Activated CD4-positive, alpha-beta T cell treated with anti-CD3 and anti-CD28 coated beads, Interleukin-2, amount 10 ng/mL, durations not matched to agents 7 days and 5 days (primary cell): ENCODE data around the gene EXOSC1. TPM values are rescaled to one million over a fixed set of nuclear protein-coding genes. Genes with fewer than 3 reads are reported as not detected.
A peak's percentile ranks its signal among the peaks of the same experiment; 100 is the strongest.
"Not testable (repeated sequence)": the region's sequence is repeated elsewhere in the genome, so short reads cannot be mapped to it uniquely, and the experiment has no call there.

Source experiments
- CTCF ChIA-PET: fragments of 350-600 bp; sonication (Branson Sonifier 250); formaldehyde crosslinking; loops from one replicate; lab custom pipeline; 2021; ENCODE audit warnings: antibody characterized with exemption; lab: Charles Lee
- POLR2A ChIA-PET: fragments of 350-600 bp; sonication (Branson Sonifier 250); formaldehyde crosslinking; loops from one replicate; lab custom pipeline; 2021; ENCODE audit warnings: antibody characterized with exemption; lab: Charles Lee
- DNase-seq: peaks from one replicate; pipeline ENCODE4 v3.0.0-alpha.2; 2020
- H3K27ac Mint-ChIP-seq: one replicate; pipeline ENCODE4 v1.8.0; 2021; ENCODE audit warnings: mild to moderate bottlenecking, moderate library complexity, mixed read lengths
- H3K27me3 Mint-ChIP-seq: one replicate; pipeline ENCODE4 v1.8.0; 2021; ENCODE audit warnings: mixed read lengths
- H3K36me3 Mint-ChIP-seq: one replicate; pipeline ENCODE4 v1.8.0; 2021; ENCODE audit warnings: low read depth, mixed read lengths
- H3K4me1 Mint-ChIP-seq: one replicate; pipeline ENCODE4 v1.8.0; 2021; ENCODE audit warnings: mixed read lengths
- H3K4me3 Mint-ChIP-seq: one replicate; pipeline ENCODE4 v1.8.0; 2021; ENCODE audit warnings: mild to moderate bottlenecking, moderate library complexity, mixed read lengths
- H3K9me3 Mint-ChIP-seq: one replicate; pipeline ENCODE4 v1.8.0; 2021; ENCODE audit warnings: mixed read lengths
- total RNA-seq, 2 experiments: library from RNA; stranded (reverse); gene quantifications; one replicate each; pipeline ENCODE4 v1.2.3, GENCODE V29; 2021

Gene EXOSC1, protein sequence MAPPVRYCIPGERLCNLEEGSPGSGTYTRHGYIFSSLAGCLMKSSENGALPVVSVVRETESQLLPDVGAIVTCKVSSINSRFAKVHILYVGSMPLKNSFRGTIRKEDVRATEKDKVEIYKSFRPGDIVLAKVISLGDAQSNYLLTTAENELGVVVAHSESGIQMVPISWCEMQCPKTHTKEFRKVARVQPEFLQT
- total RNA-seq: 10 to 100 TPM; 45.5 to 50.0 TPM

DNA sequence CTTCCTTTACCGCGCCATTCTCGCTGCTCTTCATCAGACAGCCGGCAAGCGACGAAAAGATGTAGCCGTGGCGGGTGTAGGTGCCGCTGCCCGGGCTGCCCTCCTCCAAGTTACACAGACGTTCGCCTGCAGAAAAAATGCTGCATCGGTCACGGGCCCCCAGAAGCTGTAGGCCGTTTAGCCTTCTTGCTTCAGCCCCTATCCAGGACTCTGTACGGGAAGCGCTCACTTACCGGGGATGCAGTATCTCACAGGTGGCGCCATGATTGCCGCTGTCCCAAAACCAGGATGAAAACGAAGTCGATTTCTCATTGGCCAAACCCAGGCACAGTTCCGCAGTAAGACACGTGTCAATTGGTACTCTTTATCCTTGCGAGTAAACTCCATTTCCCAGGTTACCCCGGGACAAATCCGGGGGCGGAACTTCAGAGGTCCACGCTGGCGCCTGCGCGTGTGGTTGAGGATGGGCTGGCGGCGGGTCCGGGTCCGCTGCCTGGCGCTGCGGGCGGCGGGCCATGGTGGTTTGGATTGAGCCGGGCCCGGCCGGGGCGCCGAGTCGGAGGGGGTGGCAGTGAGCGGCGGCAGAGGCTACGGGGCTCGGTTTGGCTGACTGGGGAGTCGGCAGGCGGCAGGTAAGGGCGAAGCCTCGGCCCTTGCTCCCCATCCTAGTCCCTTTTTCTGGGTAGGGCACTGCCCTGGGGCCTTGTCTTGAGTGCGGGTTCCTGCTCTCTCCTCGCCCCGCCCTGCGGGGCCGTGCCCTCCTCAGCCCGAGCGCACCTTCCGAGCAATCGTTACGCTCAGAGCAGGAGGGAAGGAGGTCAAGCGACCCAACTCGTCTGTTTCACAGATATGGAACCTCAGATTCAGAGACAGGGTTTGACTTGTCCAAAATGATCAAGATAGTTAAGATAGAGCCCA is at the start of gene EXOSC1, which contains the start of gene ZDHHC16:
Gene EXOSC1 (minus strand): TSS at position 285 of the 918 bp plus-strand sequence. CDS start 21 bp downstream, at position 264.
Gene ZDHHC16 (plus strand): TSS at position 454 of the 918 bp plus-strand sequence. CDS start 5,501 bp downstream, outside the sequence.
- peak within 1 kb of the TSS; percentile 89 for H3K4me3 Mint-ChIP-seq
- POLR2A ChIA-PET: no interaction called here
- peaks cover 49% of the 10 kb centered on the region for H3K4me1 Mint-ChIP-seq
- no peaks in the 10 kb centered on the region for H3K27me3 Mint-ChIP-seq
- CTCF ChIA-PET: interaction anchor here (1.0 to 3.3 kb wide), 5 partner anchors 10 to 45 kb away, joined by 3 to 9 read pairs (median 4); partner anchors contain the start of gene RRP12
- H3K36me3 Mint-ChIP-seq: peaks cover 24% of the 10 kb centered on the region
- peak; percentile 95 for DNase-seq
- no peaks in the 10 kb centered on the region for H3K9me3 Mint-ChIP-seq
- H3K27ac Mint-ChIP-seq: peak within 1 kb of the TSS; percentile 83

DNA sequence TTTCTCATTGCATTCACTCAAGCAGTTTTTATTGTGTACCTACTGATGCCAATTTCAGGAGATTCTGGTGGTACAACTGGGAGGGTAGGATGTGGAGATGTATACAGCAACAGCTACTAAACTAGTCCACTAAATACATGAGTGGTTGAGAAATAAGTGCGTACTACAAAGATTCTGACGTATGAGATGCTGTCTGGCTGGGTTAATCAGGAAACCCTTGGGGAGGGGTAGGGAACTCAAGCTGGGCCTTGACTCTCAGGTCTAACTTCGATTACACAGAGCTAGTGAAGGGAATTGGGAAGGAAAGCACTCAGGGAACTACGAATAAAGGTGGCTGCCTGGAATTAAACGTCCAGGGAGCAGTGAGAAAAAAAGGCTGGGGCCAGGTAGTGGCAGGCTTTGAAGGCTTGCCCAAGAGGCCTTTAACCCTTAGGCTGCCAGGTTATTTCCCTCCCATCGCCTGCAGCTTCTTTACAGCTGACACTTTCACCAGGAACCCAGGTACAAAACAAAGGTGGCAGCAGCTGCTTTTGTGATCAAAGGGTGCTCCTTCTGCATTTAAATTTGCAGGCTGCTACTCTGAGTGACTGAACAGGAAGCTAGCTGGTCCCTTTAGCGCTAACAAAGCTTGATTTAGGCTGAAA is 49.2 kb upstream of the EXOSC1 start:
- DNase-seq: peak; percentile 14
- Mint-ChIP-seq H3K27me3 (peaks cover 5% of the 10 kb centered on the region), H3K4me1 (peaks cover 49% of the 10 kb centered on the region), H3K27ac (peak overlapping the region; percentile 68), H3K9me3 (no peaks in the 10 kb centered on the region), H3K4me3 (peak overlapping the region; percentile 12), H3K36me3 (peaks cover 9% of the 10 kb centered on the region)
- ChIA-PET POLR2A (no interaction called here), CTCF (interaction anchor here (1.1 kb wide), 1 partner anchor 170 kb away, joined by 5 read pairs; no protein-coding TSS in a partner anchor)

DNA sequence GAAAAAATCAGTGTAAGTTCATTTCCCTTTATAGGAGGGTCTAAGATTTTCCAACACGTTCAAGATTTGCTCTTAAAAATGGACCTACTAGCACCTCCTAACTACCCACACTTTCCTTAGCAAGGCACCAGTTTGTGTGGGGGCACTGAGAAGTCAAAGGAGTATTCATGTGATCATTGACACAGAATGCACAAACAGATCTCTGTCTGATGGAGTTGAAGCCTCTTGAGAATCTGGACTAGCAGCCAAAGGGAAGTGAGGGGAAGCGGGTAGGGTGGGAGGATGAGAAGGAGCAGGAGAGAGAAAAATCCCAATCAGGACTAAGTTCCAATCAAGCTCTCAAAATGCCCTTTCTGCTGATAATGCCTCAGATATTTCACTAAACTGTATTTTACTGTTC is 48.3 kb upstream of the EXOSC1 start:
- H3K27me3 Mint-ChIP-seq: no peaks in the 10 kb centered on the region
- no peak overlapping the region for H3K4me3 Mint-ChIP-seq
- H3K4me1 Mint-ChIP-seq: peaks cover 46% of the 10 kb centered on the region
- ChIA-PET POLR2A (no interaction called here), CTCF (interaction anchor here (1.1 kb wide), 1 partner anchor 171 kb away, joined by 5 read pairs; no protein-coding TSS in a partner anchor)
- no peak overlapping the region for H3K27ac Mint-ChIP-seq
- H3K36me3 Mint-ChIP-seq: peaks cover 9% of the 10 kb centered on the region
- no peaks in the 10 kb centered on the region for H3K9me3 Mint-ChIP-seq
- no peak for DNase-seq

DNA sequence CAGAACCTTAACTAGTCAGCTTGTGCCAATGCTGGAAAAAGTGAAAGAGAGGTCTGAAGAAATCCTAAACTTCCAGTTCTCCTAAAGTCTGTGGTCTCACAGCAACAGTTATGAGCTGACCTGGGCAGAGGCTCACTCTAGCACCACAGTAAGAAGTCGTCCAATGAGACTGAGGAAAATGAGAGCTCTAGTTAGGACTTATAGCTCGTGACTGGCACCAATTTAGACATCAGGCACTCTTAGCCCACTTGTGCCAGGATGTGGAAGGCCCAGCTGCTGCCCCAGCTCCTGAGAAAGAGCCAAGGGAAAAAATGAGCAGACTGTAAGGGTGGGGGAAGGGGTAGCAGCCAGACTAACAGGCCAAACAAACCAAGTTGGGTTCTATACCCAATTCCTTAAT is 44.8 kb upstream of the EXOSC1 start:
- H3K36me3 Mint-ChIP-seq: peaks cover 9% of the 10 kb centered on the region
- ChIA-PET CTCF (interaction anchor here (1.0 to 1.8 kb wide), 2 partner anchors 13 to 25 kb away, joined by 3 to 5 read pairs; no protein-coding TSS in a partner anchor), POLR2A (no interaction called here)
- no peak for DNase-seq
- H3K27ac Mint-ChIP-seq: no peak overlapping the region
- no peaks in the 10 kb centered on the region for H3K9me3 Mint-ChIP-seq
- H3K4me1 Mint-ChIP-seq: peaks cover 24% of the 10 kb centered on the region
- H3K4me3 Mint-ChIP-seq: no peak overlapping the region
- no peaks in the 10 kb centered on the region for H3K27me3 Mint-ChIP-seq

DNA sequence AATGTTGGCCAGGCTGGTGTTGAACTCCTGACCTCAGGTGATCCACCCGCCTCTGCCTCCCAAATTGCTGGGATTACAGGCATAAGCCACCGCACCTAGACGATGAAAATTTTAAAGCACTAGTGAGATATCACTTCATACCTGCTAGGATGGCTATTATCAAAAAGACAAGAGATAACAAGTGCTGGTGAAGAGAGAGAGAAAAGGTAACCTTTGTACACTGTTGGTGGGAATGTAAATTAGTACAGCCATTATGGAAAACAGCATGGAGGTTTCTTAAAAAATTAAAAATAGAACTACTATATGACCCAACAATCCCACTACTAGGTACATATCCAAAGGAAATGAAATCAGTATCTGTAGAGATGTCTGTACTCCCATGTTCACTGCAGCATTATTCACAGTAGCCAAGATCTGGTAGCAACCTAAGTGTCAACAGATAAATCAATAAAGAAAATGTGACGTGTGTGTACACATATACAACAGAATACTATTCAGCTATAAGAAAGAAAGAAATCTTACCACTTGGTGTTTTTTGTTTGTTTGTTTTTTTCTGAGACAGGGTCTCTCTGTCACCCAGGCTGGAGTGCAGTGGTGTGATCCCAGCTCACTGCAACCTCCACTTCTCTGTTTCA is 40.0 kb upstream of the EXOSC1 start:
- no peak overlapping the region for H3K27ac Mint-ChIP-seq
- CTCF ChIA-PET: interaction anchor here (0.8 kb wide), 1 partner anchor 13 kb away, joined by 3 read pairs; the partner anchor contains the start of gene UBTD1
- H3K36me3 Mint-ChIP-seq: peaks cover 6% of the 10 kb centered on the region
- no peaks in the 10 kb centered on the region for H3K27me3 Mint-ChIP-seq
- H3K4me1 Mint-ChIP-seq: peaks cover 4% of the 10 kb centered on the region
- POLR2A ChIA-PET: no interaction called here
- no peaks in the 10 kb centered on the region for H3K9me3 Mint-ChIP-seq
- DNase-seq: no peak
- H3K4me3 Mint-ChIP-seq: no peak overlapping the region

DNA sequence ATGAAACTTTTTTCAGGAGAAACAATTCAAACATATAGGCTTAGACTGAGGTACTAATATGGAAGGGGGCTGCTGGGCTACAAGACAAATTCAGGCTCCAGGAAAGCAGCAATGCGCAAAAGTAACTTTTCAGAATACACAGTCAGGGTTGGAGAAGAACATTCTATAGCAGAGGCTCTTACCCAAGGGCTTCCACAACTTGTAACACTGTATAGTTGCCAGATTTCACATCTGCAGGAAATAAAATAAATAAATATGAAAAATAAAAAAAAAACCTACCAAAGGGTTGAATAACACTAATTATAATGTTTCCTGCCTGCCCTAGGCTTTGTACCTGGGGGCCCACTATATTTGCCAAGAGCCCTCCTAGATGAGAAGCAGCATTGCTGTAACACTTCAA is 38.1 kb upstream of the EXOSC1 start:
- Mint-ChIP-seq H3K4me1 (no peaks in the 10 kb centered on the region), H3K36me3 (peaks cover 18% of the 10 kb centered on the region), H3K4me3 (no peak overlapping the region), H3K9me3 (no peaks in the 10 kb centered on the region), H3K27me3 (no peaks in the 10 kb centered on the region), H3K27ac (no peak overlapping the region)
- no peak for DNase-seq
- ChIA-PET CTCF (interaction anchor here (1.3 kb wide), 1 partner anchor 20 kb away, joined by 3 read pairs; no protein-coding TSS in a partner anchor), POLR2A (no interaction called here)

DNA sequence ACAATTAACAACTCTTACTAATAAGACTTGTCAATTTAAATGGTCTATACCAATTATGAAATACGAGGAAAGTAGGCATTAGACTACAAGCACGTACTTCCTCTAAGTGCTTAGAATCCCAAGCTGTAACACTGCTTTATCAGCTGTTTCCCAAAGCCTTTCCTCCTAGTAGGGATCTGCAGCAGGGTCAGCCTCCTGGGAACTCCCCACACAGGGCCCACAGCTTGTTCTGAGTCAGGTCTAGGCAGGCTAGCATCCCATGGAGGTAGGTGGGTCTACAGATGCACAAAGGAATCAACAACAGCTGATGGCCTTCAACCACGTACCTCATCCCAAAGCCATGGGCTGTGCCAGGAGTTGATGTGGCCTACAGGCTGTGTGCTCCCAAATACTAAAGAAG is 37.7 kb upstream of the EXOSC1 start:
- DNase-seq: no peak
- Mint-ChIP-seq H3K4me1 (no peaks in the 10 kb centered on the region), H3K27me3 (no peaks in the 10 kb centered on the region), H3K27ac (no peak overlapping the region), H3K4me3 (no peak overlapping the region), H3K9me3 (no peaks in the 10 kb centered on the region), H3K36me3 (peaks cover 18% of the 10 kb centered on the region)
- ChIA-PET CTCF (interaction anchor here (1.3 kb wide), 1 partner anchor 19 kb away, joined by 3 read pairs; no protein-coding TSS in a partner anchor), POLR2A (no interaction called here)

DNA sequence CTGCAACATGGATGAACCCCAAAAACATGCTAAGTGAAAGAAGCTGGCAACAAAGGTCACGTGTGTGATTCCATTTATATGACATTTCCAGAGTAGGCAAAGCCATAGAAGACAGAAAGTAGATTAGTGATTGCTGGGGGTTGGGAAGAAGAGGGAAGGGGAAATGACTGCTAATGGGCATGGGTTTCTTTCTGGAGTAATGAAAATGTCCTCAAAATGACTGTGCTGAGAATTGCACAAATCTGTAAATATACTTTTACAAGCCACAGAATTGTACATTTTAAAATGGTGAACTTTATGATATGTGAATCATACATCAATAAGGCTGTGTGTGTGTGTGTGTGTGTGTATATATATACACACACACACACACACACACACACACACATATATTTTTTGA is 36.6 kb upstream of the EXOSC1 start:
- no peak overlapping the region for H3K4me3 Mint-ChIP-seq
- ChIA-PET CTCF (interaction anchor here (0.5 to 1.5 kb wide), 3 partner anchors 9 to 52 kb away, joined by 3 to 4 read pairs (median 3); no protein-coding TSS in a partner anchor), POLR2A (no interaction called here)
- H3K9me3 Mint-ChIP-seq: no peaks in the 10 kb centered on the region
- DNase-seq: no peak
- H3K27me3 Mint-ChIP-seq: no peaks in the 10 kb centered on the region
- no peaks in the 10 kb centered on the region for H3K4me1 Mint-ChIP-seq
- no peak overlapping the region for H3K27ac Mint-ChIP-seq
- peaks cover 20% of the 10 kb centered on the region for H3K36me3 Mint-ChIP-seq

DNA sequence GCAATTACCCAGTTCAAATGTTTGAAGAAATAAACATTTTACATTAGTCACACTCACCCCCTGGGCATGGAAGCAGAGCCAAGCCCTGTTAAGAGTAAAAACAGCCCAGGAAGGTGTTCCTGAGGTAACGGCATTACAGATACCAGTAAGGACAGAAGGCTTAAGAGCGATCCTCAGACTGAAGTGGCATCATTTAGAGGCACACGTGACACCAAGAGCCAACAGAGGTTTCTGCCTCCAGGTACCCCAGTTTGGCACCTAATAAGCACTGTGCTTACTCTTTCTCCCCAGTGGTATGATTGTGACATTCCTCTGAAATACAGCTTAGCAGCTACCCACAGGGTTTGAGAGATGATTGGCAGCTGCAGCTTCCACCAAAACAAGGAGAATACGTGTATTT is 35.3 kb upstream of the EXOSC1 start:
- no peaks in the 10 kb centered on the region for H3K4me1 Mint-ChIP-seq
- CTCF ChIA-PET: interaction anchor here (1.5 to 1.8 kb wide), 2 partner anchors 8 to 15 kb away, joined by 4 read pairs; no protein-coding TSS in a partner anchor

DNA sequence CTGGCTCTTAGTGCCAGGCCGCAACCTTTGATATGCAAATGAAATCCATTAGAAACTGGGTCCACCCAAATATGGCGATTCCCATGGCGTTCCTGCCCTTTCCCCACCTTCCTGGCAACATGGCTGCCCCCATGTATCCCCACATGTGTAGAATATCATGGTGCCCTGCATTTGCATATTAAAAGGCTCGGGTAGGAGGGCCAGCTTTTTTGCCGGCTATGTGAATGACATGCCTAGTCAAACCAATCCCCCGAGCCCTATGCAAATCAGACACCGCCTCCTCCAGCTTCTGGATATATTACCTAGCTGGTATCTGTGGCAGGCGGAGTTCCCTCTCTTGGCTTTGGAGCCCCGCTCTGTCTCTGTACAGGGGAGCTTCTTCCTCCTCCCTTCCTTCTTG is 34.1 kb upstream of the EXOSC1 start:
- Mint-ChIP-seq H3K9me3 (no peaks in the 10 kb centered on the region), H3K4me1 (no peaks in the 10 kb centered on the region), H3K27ac (no peak overlapping the region), H3K27me3 (no peaks in the 10 kb centered on the region), H3K4me3 (no peak overlapping the region), H3K36me3 (peaks cover 38% of the 10 kb centered on the region)
- DNase-seq: no peak
- POLR2A ChIA-PET: no interaction called here
- CTCF ChIA-PET: interaction anchor here (1.2 to 1.8 kb wide), 2 partner anchors 14 to 16 kb away, joined by 3 to 4 read pairs; no protein-coding TSS in a partner anchor

More for the DNA sequence above, 35.3 kb upstream of the EXOSC1 start:
- POLR2A ChIA-PET: no interaction called here
- H3K9me3 Mint-ChIP-seq: no peaks in the 10 kb centered on the region
- no peak overlapping the region for H3K27ac Mint-ChIP-seq
- H3K4me3 Mint-ChIP-seq: no peak overlapping the region
- DNase-seq: no peak
- no peaks in the 10 kb centered on the region for H3K27me3 Mint-ChIP-seq
- H3K36me3 Mint-ChIP-seq: peaks cover 28% of the 10 kb centered on the region

DNA sequence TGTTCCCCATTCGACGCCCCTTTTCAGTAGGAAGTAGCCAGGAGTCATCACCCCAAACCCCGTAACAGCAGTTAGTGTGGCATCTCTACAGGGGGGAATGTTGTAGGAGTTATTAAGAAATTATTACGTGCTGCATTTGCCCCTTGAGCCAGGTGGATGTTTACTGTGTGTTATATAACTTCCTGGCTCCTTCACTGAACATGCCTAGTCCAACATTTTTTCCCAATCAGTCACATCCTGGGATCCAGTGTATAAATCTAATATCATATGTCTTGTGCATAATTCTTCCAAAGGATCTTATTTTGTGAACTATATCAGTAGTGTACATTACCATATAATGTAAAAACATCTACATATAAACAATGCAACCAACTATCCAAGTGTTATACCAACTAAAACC is 33.6 kb upstream of the EXOSC1 start:
- H3K4me3 Mint-ChIP-seq, H3K27me3 Mint-ChIP-seq, DNase-seq, H3K27ac Mint-ChIP-seq, H3K9me3 Mint-ChIP-seq, H3K4me1 Mint-ChIP-seq, POLR2A ChIA-PET: not testable (repeated sequence)
- CTCF ChIA-PET: interaction anchor here (1.2 kb wide), 1 partner anchor 15 kb away, joined by 3 read pairs; no protein-coding TSS in a partner anchor
- H3K36me3 Mint-ChIP-seq: peaks cover 43% of the 10 kb centered on the region
